Spleen (tissue), 7 donors: Measurements from ENCODE around the gene LRAT.

Experiments
- POLR2A ChIP-seq, 3 donors: fragments of 450-650 bp; IDR thresholded peaks; one replicate each; pipeline ENCODE4 v1.5.1; 2017; ENCODE audit warnings: antibody characterized with exemption in 3 of 3, mild to moderate bottlenecking in 1 of 3
- POLR2AphosphoS5 ChIP-seq, 3 donors: sonication (generic); formaldehyde crosslinking; IDR thresholded peaks; one replicate each; pipeline ENCODE4 v1.5.1; 2017; ENCODE audit warnings: antibody characterized with exemption in 3 of 3
- TF ChIP-seq, protein P1 (sequence below), 11 experiments: fragments of 200-600 bp in 7 of 11; fragments of 450-650 bp in 4 of 11; sonication (generic) in 4 of 11; IDR thresholded peaks in 8 of 11; conservative IDR thresholded peaks in 3 of 11; 1 replicate in 7 of 11; 2 replicates in 4 of 11; pipeline versions ENCODE4 v1.4.0 to v1.8.0; 2016 to 2021; ENCODE audit warnings: antibody characterized with exemption in 11 of 11, inconsistent platforms in 4 of 11, mild to moderate bottlenecking in 1 of 11
- donor health status: DM: no; HTN: no; CAD: no; lungs with moderate emphysema.
- donor health status: DM: no; HTN: no; CAD: no.
- donor health status: DM: no; HTN: no; CAD: no.

DNA sequence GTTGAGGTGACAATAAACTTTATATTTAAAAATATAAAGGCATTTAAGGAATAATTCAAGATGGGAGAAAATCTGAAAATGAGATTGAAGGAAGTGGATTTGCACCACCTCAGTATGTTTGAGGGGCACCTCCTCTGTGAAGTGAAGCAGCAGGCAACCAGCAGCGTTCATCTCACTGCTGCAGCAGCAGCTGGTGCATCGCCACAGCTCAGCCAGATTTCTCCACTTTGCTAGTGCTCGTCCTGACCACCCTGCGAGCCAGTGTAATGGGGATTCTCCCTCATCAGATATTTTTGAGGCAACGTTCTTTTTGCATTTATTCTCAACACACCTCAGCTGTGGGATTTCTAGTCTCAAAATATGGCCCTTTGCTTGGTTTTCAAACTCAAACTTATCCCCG lies 13.9 kb downstream of the LRAT start:
- TF ChIP-seq, protein P1, sequence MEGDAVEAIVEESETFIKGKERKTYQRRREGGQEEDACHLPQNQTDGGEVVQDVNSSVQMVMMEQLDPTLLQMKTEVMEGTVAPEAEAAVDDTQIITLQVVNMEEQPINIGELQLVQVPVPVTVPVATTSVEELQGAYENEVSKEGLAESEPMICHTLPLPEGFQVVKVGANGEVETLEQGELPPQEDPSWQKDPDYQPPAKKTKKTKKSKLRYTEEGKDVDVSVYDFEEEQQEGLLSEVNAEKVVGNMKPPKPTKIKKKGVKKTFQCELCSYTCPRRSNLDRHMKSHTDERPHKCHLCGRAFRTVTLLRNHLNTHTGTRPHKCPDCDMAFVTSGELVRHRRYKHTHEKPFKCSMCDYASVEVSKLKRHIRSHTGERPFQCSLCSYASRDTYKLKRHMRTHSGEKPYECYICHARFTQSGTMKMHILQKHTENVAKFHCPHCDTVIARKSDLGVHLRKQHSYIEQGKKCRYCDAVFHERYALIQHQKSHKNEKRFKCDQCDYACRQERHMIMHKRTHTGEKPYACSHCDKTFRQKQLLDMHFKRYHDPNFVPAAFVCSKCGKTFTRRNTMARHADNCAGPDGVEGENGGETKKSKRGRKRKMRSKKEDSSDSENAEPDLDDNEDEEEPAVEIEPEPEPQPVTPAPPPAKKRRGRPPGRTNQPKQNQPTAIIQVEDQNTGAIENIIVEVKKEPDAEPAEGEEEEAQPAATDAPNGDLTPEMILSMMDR (IDR thresholded peaks at IDR 0.05 in 8 of 11, conservative IDR thresholded peaks at IDR 0.05 in 3 of 11), result no peak
- no peak for TF ChIP-seq POLR2A (IDR thresholded peaks at IDR 0.05)
- TF ChIP-seq POLR2AphosphoS5 (IDR thresholded peaks at IDR 0.05), result no peak
